Immature natural killer cell (primary cell): ENCODE results near the gene KLF9. TPM values are rescaled to one million over a fixed set of nuclear protein-coding genes. Genes with fewer than 3 reads are reported as not detected.
A peak's percentile ranks its signal among the peaks of the same experiment; 100 is the strongest.

Experiments used
- DNase-seq, 3 donors: peaks; one replicate each; pipeline ENCODE4 v3.0.0; 2022; ENCODE audit warnings: mixed read lengths in 1 of 3
- H3K27ac Mint-ChIP-seq, 6 donors: one replicate each; pipeline ENCODE4 v1.8.0; 2020; ENCODE audit warnings: mixed read lengths in 6 of 6, mild to moderate bottlenecking in 5 of 6, inconsistent platforms in 4 of 6, moderate library complexity in 3 of 6
- H3K27me3 Mint-ChIP-seq, 3 donors: one replicate each; pipeline ENCODE4 v1.8.0; 2020 to 2021; ENCODE audit warnings: low read depth in 3 of 3, mild to moderate bottlenecking in 3 of 3, mixed read lengths in 3 of 3, moderate library complexity in 3 of 3, inconsistent platforms in 1 of 3
- H3K36me3 Mint-ChIP-seq, 3 donors: one replicate each; pipeline ENCODE4 v1.8.0; 2020; ENCODE audit warnings: mixed read lengths in 3 of 3, inconsistent platforms in 2 of 3, mild to moderate bottlenecking in 2 of 3
- H3K4me1 Mint-ChIP-seq, 2 donors: one replicate each; pipeline ENCODE4 v1.8.0; 2020; ENCODE audit warnings: inconsistent platforms in 2 of 2, mild to moderate bottlenecking in 2 of 2, mixed read lengths in 2 of 2, moderate library complexity in 1 of 2
- H3K4me3 Mint-ChIP-seq, 5 donors: one replicate each; pipeline ENCODE4 v1.8.0; 2020; ENCODE audit warnings: mild to moderate bottlenecking in 5 of 5, mixed read lengths in 5 of 5, inconsistent platforms in 3 of 5, moderate library complexity in 3 of 5
- H3K9me3 Mint-ChIP-seq, 6 donors: one replicate each; pipeline ENCODE4 v1.8.0; 2020; ENCODE audit warnings: mild to moderate bottlenecking in 6 of 6, mixed read lengths in 6 of 6, inconsistent platforms in 4 of 6, moderate library complexity in 3 of 6
- polyA plus RNA-seq, 3 donors: library from polyadenylated mRNA; unstranded; fragments of 300-500 nt; fragmentation: Illumina TruSeq; gene quantifications; one replicate each; pipeline ENCODE4 v1.2.3, GENCODE V29; 2021

The KLF9 gene
- polyA plus RNA-seq, 3 donors from 2014 or later: 1.1 to 3.0 (median 1.3) TPM

- no peaks in the 10 kb centered on the region for H3K9me3 Mint-ChIP-seq
- peaks cover 0 to 3% (median 0%) of the 10 kb centered on the region in 3 donors for H3K27me3 Mint-ChIP-seq
- H3K36me3 Mint-ChIP-seq: peaks cover 0 to 4% (median 0%) of the 10 kb centered on the region in 3 donors
- DNase-seq: no peak
- H3K4me3 Mint-ChIP-seq: no peak overlapping the region
- H3K4me1 Mint-ChIP-seq: peaks cover 5 to 6% of the 10 kb centered on the region in 2 donors
- no peak overlapping the region for H3K27ac Mint-ChIP-seq
These were observed 25.7 kb upstream of the KLF9 start for GRCh38 chr9:70439991-70440706.

- Mint-ChIP-seq H3K27me3 (peaks cover 0 to 4% (median under 1%) of the 10 kb centered on the region in 3 donors), H3K9me3 (no peaks in the 10 kb centered on the region), H3K4me3 (peak overlapping the region in 1 of 5 donors; percentile 15), H3K4me1 (peaks cover 5 to 6% of the 10 kb centered on the region in 2 donors), H3K36me3 (peaks cover 0 to 4% (median 0%) of the 10 kb centered on the region in 3 donors), H3K27ac (no peak overlapping the region)
- no peak for DNase-seq
These were observed 24.0 kb upstream of the KLF9 start for GRCh38 chr9:70438341-70438928.

- DNase-seq: no peak
- no peak overlapping the region for H3K27ac Mint-ChIP-seq
- H3K36me3 Mint-ChIP-seq: no peaks in the 10 kb centered on the region
- no peak overlapping the region for H3K4me3 Mint-ChIP-seq
- peaks cover 2 to 6% (median 2%) of the 10 kb centered on the region in 3 donors for H3K27me3 Mint-ChIP-seq
- H3K9me3 Mint-ChIP-seq: peaks cover 0 to 1% (median 0%) of the 10 kb centered on the region in 6 donors
- H3K4me1 Mint-ChIP-seq: peaks cover 5 to 6% of the 10 kb centered on the region in 2 donors
These were observed 21.5 kb upstream of the KLF9 start for GRCh38 chr9:70435948-70436347.

GRCh38 chr9:70429899-70430298 is 15.4 kb upstream of the KLF9 start:
- Mint-ChIP-seq H3K27me3 (peaks cover 2 to 4% (median 2%) of the 10 kb centered on the region in 3 donors), H3K9me3 (peaks cover 0 to 1% (median 0%) of the 10 kb centered on the region in 6 donors), H3K4me3 (no peak overlapping the region), H3K4me1 (no peaks in the 10 kb centered on the region), H3K36me3 (no peaks in the 10 kb centered on the region), H3K27ac (no peak overlapping the region)
- DNase-seq: no peak

GRCh38 chr9:70428781-70429180 is 14.3 kb upstream of the KLF9 start:
- Mint-ChIP-seq H3K9me3 (peaks cover 0 to 1% (median 0%) of the 10 kb centered on the region in 6 donors), H3K4me1 (no peaks in the 10 kb centered on the region), H3K27ac (no peak overlapping the region), H3K4me3 (no peak overlapping the region), H3K36me3 (no peaks in the 10 kb centered on the region), H3K27me3 (peaks cover 2 to 4% (median 2%) of the 10 kb centered on the region in 3 donors)
- no peak for DNase-seq

- no peak overlapping the region for H3K27ac Mint-ChIP-seq
- H3K4me1 Mint-ChIP-seq: peaks cover 6 to 8% of the 10 kb centered on the region in 2 donors
- peaks cover 0 to 1% (median 0%) of the 10 kb centered on the region in 6 donors for H3K9me3 Mint-ChIP-seq
- DNase-seq: no peak
- peaks cover 0 to 2% (median 2%) of the 10 kb centered on the region in 3 donors for H3K27me3 Mint-ChIP-seq
- H3K4me3 Mint-ChIP-seq: no peak overlapping the region
- H3K36me3 Mint-ChIP-seq: no peaks in the 10 kb centered on the region
These were observed 12.9 kb upstream of the KLF9 start for GRCh38 chr9:70427161-70427945.

- Mint-ChIP-seq H3K4me3 (no peak overlapping the region), H3K36me3 (no peaks in the 10 kb centered on the region), H3K4me1 (peaks cover 27 to 29% of the 10 kb centered on the region in 2 donors), H3K27ac (peak overlapping the region in 1 of 6 donors; percentile 0), H3K27me3 (no peaks in the 10 kb centered on the region), H3K9me3 (no peaks in the 10 kb centered on the region)
- DNase-seq: no peak
These were observed 10.7 kb upstream of the KLF9 start for GRCh38 chr9:70425192-70425591.

GRCh38 chr9:70422371-70423043 is 8.1 kb upstream of the KLF9 start:
- H3K4me1 Mint-ChIP-seq: peaks cover 40 to 47% of the 10 kb centered on the region in 2 donors
- H3K27ac Mint-ChIP-seq: peak overlapping the region; percentile 13 to 99 (median 98)
- no peaks in the 10 kb centered on the region for H3K9me3 Mint-ChIP-seq
- no peak for DNase-seq
- peak overlapping the region; percentile 1 to 98 (median 18) for H3K4me3 Mint-ChIP-seq
- no peaks in the 10 kb centered on the region for H3K36me3 Mint-ChIP-seq
- peaks cover 4 to 14% (median 10%) of the 10 kb centered on the region in 3 donors for H3K27me3 Mint-ChIP-seq

- Mint-ChIP-seq H3K27me3 (peaks cover 4 to 14% (median 10%) of the 10 kb centered on the region in 3 donors), H3K9me3 (no peaks in the 10 kb centered on the region), H3K36me3 (no peaks in the 10 kb centered on the region), H3K4me3 (peak overlapping the region; percentile 95 to 99 (median 96)), H3K4me1 (peaks cover 43 to 51% of the 10 kb centered on the region in 2 donors), H3K27ac (peak overlapping the region; percentile 72 to 99 (median 99))
- no peak for DNase-seq
These were observed 7.1 kb upstream of the KLF9 start for GRCh38 chr9:70421272-70422180.

- H3K36me3 Mint-ChIP-seq: no peaks in the 10 kb centered on the region
- peaks cover 44 to 51% of the 10 kb centered on the region in 2 donors for H3K4me1 Mint-ChIP-seq
- no peak for DNase-seq
- peaks cover 4 to 14% (median 10%) of the 10 kb centered on the region in 3 donors for H3K27me3 Mint-ChIP-seq
- peak overlapping the region; percentile 70 to 99 (median 99) for H3K27ac Mint-ChIP-seq
- peak overlapping the region; percentile 95 to 99 (median 96) for H3K4me3 Mint-ChIP-seq
- no peaks in the 10 kb centered on the region for H3K9me3 Mint-ChIP-seq
These were observed 6.2 kb upstream of the KLF9 start for GRCh38 chr9:70420441-70421271.

GRCh38 chr9:70419556-70420440 is 5.3 kb upstream of the KLF9 start:
- no peaks in the 10 kb centered on the region for H3K36me3 Mint-ChIP-seq
- DNase-seq: peak; percentile 92
- peaks cover 4 to 14% (median 10%) of the 10 kb centered on the region in 3 donors for H3K27me3 Mint-ChIP-seq
- no peaks in the 10 kb centered on the region for H3K9me3 Mint-ChIP-seq
- H3K27ac Mint-ChIP-seq: peak overlapping the region; percentile 96 to 99 (median 99)
- H3K4me1 Mint-ChIP-seq: peaks cover 47 to 53% of the 10 kb centered on the region in 2 donors
- peak overlapping the region; percentile 95 to 99 (median 96) for H3K4me3 Mint-ChIP-seq
